ENCODE measurements around the gene SAPCD1.

DNA sequence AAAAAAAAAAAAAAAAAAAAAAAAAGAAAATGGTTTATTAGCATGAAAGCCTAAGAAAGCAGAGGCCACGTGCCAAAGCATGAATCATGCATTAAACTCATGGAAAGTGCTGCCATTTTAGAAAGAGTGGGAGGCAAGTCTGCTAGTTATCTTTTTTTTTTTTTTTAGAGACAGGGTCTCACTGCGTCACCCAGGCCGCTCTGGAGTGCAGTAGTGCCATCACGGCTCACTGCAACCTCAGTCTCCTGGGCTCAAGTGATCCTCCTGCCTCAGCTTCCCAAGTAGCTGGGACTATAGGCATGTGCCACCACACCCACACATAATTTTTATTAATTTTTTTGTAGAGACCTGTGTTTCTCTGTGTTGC lies 9.5 kb downstream of the SAPCD1 start:
- TF ChIP-seq ZNF274 (IDR thresholded peaks at IDR 0.05; ENCODE audit: low read depth, low read length) (no peak), YY1 (IDR thresholded peaks at IDR 0.05; ENCODE audit: insufficient read depth, insufficient read length) (no peak), SUZ12 (IDR thresholded peaks at IDR 0.05; ENCODE audit: extremely low read depth, insufficient read depth, insufficient read length) (no peak)

Data from NT2/D1 (cell line).